HepG2 (cell line): ENCODE results near the gene ADGRB2. TPM values are rescaled to one million over a fixed set of nuclear protein-coding genes. Genes with fewer than 3 reads are reported as not detected.

ENCODE experiments used
- BORCS8-MEF2B ChIP-seq: sonication (generic); formaldehyde crosslinking; IDR thresholded peaks from 2 replicates; pipeline ENCODE4 v1.8.0; 2022; ENCODE audit warnings: mild to moderate bottlenecking, missing genetic modification reagents
- FOSL1 ChIP-seq: sonication (generic); formaldehyde crosslinking; IDR thresholded peaks from 2 replicates; pipeline ENCODE4 v1.9.0; 2021; ENCODE audit warnings: missing genetic modification reagents, borderline replicate concordance
- HNRNPL ChIP-seq: fragments of 200-400 bp; formaldehyde crosslinking; IDR thresholded peaks from 2 replicates; pipeline ENCODE4 v1.6.1; 2017; ENCODE audit warnings: mild to moderate bottlenecking, low read depth, low read length
- NCOA1 ChIP-seq: sonication (generic); formaldehyde crosslinking; IDR thresholded peaks from 2 replicates; pipeline ENCODE4 v1.9.0; 2021; ENCODE audit warnings: missing genetic modification reagents
- TBX3 ChIP-seq: fragments of 450-650 bp; IDR thresholded peaks from 2 replicates; pipeline ENCODE4 v1.6.1; 2017; ENCODE audit warnings: antibody characterized with exemption, mild to moderate bottlenecking, inconsistent platforms, borderline replicate concordance
- TSC22D2 ChIP-seq: sonication (generic); formaldehyde crosslinking; IDR thresholded peaks from 2 replicates; pipeline ENCODE4 v1.5.1; 2020; ENCODE audit warnings: missing genetic modification reagents, mild to moderate bottlenecking, borderline replicate concordance
- YY1 ChIP-seq: IDR thresholded peaks from 2 replicates; pipeline ENCODE4 v1.6.1; 2011; ENCODE audit warnings: low read length, low read depth, moderate library complexity, mild to moderate bottlenecking; ENCODE audit not compliant: insufficient read depth, insufficient replicate concordance
- ZFP82 ChIP-seq: sonication (generic); formaldehyde crosslinking; IDR thresholded peaks from 2 replicates; pipeline ENCODE4 v1.5.1; 2020; ENCODE audit warnings: mild to moderate bottlenecking, missing genetic modification reagents, borderline replicate concordance
- ZKSCAN5 ChIP-seq: sonication (generic); formaldehyde crosslinking; IDR thresholded peaks from 2 replicates; pipeline ENCODE4 v1.5.1; 2020; ENCODE audit warnings: mild to moderate bottlenecking, missing genetic modification reagents
- ZNF225 ChIP-seq: sonication (generic); formaldehyde crosslinking; IDR thresholded peaks from 2 replicates; pipeline ENCODE4 v1.4.0; 2020; ENCODE audit warnings: mild to moderate bottlenecking, missing genetic modification reagents
- ZNF724P ChIP-seq: sonication (generic); formaldehyde crosslinking; IDR thresholded peaks from 2 replicates; pipeline ENCODE4 v1.8.0; 2022; ENCODE audit warnings: missing genetic modification reagents, borderline replicate concordance
- polyA plus RNA-seq, 8 experiments: library from polyadenylated mRNA; depleted of rRNA in 3 of 8; stranded (reverse) in 7 of 8; unstranded in 1 of 8; fragments of >200 nt; fragmentation: Illumina TruSeq in 4 of 8; extraction: Trizol in 4 of 8; gene quantifications; 2 replicates each; pipeline versions ENCODE4 v1.2.1 to v1.2.3, GENCODE V29; 2011 to 2016; ENCODE audit warnings: low read depth in 4 of 8, missing spikeins in 1 of 8, mixed read lengths in 1 of 8; ENCODE audit not compliant: insufficient read depth in 1 of 8
- total RNA-seq, 5 experiments: library from RNA; depleted of rRNA; stranded (reverse); fragments of >200 nt; fragmentation: Illumina TruSeq; extraction: Trizol; gene quantifications; 2 replicates each; pipeline ENCODE4 v1.2.3, GENCODE V29; 2016; ENCODE audit warnings: low read depth in 1 of 5
- TF ChIP-seq, protein P1 (sequence below): sonication (generic); formaldehyde crosslinking; IDR thresholded peaks from 2 replicates; pipeline ENCODE4 v1.4.0; 2020; ENCODE audit warnings: missing genetic modification reagents, borderline replicate concordance
- TF ChIP-seq, protein P2 (sequence below), 2 experiments: IDR thresholded peaks; 2 replicates each; pipeline ENCODE4 v1.6.1; 2011 to 2012; ENCODE audit warnings: low read length in 2 of 2, borderline replicate concordance in 1 of 2, low read depth in 1 of 2, mild to moderate bottlenecking in 1 of 2, moderate library complexity in 1 of 2
- TF ChIP-seq, protein P3 (sequence below): sonication (generic); formaldehyde crosslinking; IDR thresholded peaks from 2 replicates; pipeline ENCODE4 v1.4.0; 2020; ENCODE audit warnings: mild to moderate bottlenecking, missing genetic modification reagents
- TF ChIP-seq, protein P4 (sequence below): sonication (generic); formaldehyde crosslinking; IDR thresholded peaks from 2 replicates; pipeline ENCODE4 v1.9.0; 2021; ENCODE audit warnings: missing genetic modification reagents, mild to moderate bottlenecking, borderline replicate concordance

ADGRB2 gene
- total and polyA plus RNA-seq, 2 of the 13 experiments (the other 11 are each of a cell fraction or from before 2014, with no cell fraction given), result 0.03 to 0.09 TPM

DNA sequence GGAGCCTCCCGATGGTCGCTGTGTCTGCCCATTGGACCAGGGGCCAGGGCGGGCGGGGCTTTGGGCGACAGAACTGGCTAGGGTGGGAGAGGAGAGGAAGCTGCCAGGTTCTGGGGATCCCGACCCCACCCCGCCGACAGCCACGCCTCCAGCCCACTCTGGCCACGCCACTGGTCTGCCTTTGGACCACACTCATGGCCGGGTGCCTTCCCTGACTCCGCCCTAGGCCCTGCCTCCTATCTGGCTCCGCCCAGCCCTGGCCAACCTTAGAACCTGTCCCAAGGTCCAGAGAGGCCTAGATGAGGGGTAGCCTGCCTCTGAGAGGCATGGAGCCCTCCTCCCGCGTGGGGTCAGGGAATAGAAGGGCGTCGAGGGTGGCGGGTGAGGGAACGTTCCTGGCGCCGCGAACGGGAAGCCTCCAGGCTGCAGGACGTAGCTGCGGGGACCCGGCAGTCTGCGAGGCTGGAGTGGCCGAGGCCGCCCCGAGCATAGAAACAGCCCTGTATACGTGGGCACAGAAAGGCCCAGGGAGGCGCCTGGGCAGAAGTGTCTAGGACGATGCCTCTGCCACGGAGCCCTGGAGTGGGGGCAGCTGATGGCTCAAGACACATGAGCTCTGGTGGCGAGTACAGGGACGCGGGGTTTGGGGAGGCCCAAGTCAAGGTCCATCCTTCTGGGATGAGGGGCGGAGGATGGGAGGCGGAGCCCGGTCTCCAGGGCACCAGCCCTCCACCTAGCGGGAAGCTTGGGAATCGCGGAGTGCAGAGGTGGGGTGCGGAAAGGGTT, 48.9 kb downstream of the ADGRB2 start (continued):
- TF ChIP-seq, protein P1, sequence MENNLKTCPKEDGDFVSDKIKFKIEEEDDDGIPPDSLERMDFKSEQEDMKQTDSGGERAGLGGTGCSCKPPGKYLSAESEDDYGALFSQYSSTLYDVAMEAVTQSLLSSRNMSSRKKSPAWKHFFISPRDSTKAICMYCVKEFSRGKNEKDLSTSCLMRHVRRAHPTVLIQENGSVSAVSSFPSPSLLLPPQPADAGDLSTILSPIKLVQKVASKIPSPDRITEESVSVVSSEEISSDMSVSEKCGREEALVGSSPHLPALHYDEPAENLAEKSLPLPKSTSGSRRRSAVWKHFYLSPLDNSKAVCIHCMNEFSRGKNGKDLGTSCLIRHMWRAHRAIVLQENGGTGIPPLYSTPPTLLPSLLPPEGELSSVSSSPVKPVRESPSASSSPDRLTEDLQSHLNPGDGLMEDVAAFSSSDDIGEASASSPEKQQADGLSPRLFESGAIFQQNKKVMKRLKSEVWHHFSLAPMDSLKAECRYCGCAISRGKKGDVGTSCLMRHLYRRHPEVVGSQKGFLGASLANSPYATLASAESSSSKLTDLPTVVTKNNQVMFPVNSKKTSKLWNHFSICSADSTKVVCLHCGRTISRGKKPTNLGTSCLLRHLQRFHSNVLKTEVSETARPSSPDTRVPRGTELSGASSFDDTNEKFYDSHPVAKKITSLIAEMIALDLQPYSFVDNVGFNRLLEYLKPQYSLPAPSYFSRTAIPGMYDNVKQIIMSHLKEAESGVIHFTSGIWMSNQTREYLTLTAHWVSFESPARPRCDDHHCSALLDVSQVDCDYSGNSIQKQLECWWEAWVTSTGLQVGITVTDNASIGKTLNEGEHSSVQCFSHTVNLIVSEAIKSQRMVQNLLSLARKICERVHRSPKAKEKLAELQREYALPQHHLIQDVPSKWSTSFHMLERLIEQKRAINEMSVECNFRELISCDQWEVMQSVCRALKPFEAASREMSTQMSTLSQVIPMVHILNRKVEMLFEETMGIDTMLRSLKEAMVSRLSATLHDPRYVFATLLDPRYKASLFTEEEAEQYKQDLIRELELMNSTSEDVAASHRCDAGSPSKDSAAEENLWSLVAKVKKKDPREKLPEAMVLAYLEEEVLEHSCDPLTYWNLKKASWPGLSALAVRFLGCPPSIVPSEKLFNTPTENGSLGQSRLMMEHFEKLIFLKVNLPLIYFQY (CRISPR knock-in tag), result no peak
- TF ChIP-seq, protein P2, sequence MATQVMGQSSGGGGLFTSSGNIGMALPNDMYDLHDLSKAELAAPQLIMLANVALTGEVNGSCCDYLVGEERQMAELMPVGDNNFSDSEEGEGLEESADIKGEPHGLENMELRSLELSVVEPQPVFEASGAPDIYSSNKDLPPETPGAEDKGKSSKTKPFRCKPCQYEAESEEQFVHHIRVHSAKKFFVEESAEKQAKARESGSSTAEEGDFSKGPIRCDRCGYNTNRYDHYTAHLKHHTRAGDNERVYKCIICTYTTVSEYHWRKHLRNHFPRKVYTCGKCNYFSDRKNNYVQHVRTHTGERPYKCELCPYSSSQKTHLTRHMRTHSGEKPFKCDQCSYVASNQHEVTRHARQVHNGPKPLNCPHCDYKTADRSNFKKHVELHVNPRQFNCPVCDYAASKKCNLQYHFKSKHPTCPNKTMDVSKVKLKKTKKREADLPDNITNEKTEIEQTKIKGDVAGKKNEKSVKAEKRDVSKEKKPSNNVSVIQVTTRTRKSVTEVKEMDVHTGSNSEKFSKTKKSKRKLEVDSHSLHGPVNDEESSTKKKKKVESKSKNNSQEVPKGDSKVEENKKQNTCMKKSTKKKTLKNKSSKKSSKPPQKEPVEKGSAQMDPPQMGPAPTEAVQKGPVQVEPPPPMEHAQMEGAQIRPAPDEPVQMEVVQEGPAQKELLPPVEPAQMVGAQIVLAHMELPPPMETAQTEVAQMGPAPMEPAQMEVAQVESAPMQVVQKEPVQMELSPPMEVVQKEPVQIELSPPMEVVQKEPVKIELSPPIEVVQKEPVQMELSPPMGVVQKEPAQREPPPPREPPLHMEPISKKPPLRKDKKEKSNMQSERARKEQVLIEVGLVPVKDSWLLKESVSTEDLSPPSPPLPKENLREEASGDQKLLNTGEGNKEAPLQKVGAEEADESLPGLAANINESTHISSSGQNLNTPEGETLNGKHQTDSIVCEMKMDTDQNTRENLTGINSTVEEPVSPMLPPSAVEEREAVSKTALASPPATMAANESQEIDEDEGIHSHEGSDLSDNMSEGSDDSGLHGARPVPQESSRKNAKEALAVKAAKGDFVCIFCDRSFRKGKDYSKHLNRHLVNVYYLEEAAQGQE (IDR thresholded peaks at IDR 0.05; ENCODE audit: borderline replicate concordance in 1 of 2, low read depth in 1 of 2, low read length in 2 of 2), result no peak
- 0 out of 2 replicates have a peak, but pooled peaks have one; percentile 10 for TF ChIP-seq TBX3
- TF ChIP-seq HNRNPL, result 0 out of 2 replicates have a peak, but pooled peaks have one; percentile 27
- TF ChIP-seq BORCS8-MEF2B, result peak; percentile 82
- TF ChIP-seq TSC22D2 (CRISPR knock-in tag), result peak; percentile 59; the same call in 1 of the 2 replicates
- TF ChIP-seq NCOA1 (CRISPR knock-in tag), result peak; percentile 79
- TF ChIP-seq YY1, result no peak
- TF ChIP-seq ZKSCAN5, result no peak
- TF ChIP-seq ZNF724P, result no peak
- TF ChIP-seq ZFP82, result no peak
- peak; percentile 80 for TF ChIP-seq ZNF225 (CRISPR knock-in tag)
- TF ChIP-seq, protein P3, sequence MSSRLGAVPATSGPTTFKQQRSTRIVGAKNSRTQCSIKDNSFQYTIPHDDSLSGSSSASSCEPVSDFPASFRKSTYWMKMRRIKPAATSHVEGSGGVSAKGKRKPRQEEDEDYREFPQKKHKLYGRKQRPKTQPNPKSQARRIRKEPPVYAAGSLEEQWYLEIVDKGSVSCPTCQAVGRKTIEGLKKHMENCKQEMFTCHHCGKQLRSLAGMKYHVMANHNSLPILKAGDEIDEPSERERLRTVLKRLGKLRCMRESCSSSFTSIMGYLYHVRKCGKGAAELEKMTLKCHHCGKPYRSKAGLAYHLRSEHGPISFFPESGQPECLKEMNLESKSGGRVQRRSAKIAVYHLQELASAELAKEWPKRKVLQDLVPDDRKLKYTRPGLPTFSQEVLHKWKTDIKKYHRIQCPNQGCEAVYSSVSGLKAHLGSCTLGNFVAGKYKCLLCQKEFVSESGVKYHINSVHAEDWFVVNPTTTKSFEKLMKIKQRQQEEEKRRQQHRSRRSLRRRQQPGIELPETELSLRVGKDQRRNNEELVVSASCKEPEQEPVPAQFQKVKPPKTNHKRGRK (CRISPR knock-in tag), result no peak
- TF ChIP-seq, protein P4, sequence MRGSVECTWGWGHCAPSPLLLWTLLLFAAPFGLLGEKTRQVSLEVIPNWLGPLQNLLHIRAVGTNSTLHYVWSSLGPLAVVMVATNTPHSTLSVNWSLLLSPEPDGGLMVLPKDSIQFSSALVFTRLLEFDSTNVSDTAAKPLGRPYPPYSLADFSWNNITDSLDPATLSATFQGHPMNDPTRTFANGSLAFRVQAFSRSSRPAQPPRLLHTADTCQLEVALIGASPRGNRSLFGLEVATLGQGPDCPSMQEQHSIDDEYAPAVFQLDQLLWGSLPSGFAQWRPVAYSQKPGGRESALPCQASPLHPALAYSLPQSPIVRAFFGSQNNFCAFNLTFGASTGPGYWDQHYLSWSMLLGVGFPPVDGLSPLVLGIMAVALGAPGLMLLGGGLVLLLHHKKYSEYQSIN, result no peak
- no peak for TF ChIP-seq FOSL1 (CRISPR knock-in tag)
